Cerebellar nuclear complex (tissue), 1 donor: Measurements from ENCODE around the gene LINS1.
"Not testable (repeated sequence)": the region's sequence is repeated elsewhere in the genome, so short reads cannot be mapped to it uniquely, and the experiment has no call there.

Experiments used
- DNase-seq, 2 experiments: peaks; one replicate each; lab custom pipeline; 2025; lab: John Stamatoyannopoulos, UW

The LINS1 gene

GRCh38 chr15:100602823-100603393 is 924 bp upstream of the LINS1 start:
- no peak for DNase-seq

GRCh38 chr15:100601617-100602063 is 344 bp downstream of the LINS1 start:
- DNase-seq: no peak

GRCh38 chr15:100601163-100601562 is 821 bp downstream of the LINS1 start:
- no peak for DNase-seq

- no peak for DNase-seq
Measured at GRCh38 chr15:100598655-100599054, 3.3 kb downstream of the LINS1 start.

- no peak for DNase-seq
Measured at GRCh38 chr15:100597862-100598261, 4.1 kb downstream of the LINS1 start.

- DNase-seq: no peak
Measured at GRCh38 chr15:100596792-100597191, 5.2 kb downstream of the LINS1 start.

- no peak for DNase-seq
Measured at GRCh38 chr15:100595964-100596363, 6.0 kb downstream of the LINS1 start.

- no peak for DNase-seq
Measured at GRCh38 chr15:100593431-100593830, 8.6 kb downstream of the LINS1 start.

- no peak for DNase-seq
Measured at GRCh38 chr15:100592898-100593297, 9.1 kb downstream of the LINS1 start.

GRCh38 chr15:100591835-100592234 is 10.1 kb downstream of the LINS1 start:
- no peak for DNase-seq

- not testable (repeated sequence) for DNase-seq
Measured at GRCh38 chr15:100591163-100591562, 10.8 kb downstream of the LINS1 start.

GRCh38 chr15:100588638-100589242 is 13.2 kb downstream of the LINS1 start:
- DNase-seq: no peak

GRCh38 chr15:100580414-100580813 is 21.6 kb downstream of the LINS1 start:
- no peak for DNase-seq

GRCh38 chr15:100573526-100573925 is 28.5 kb downstream of the LINS1 start:
- DNase-seq: no peak

- DNase-seq: no peak
Measured at GRCh38 chr15:100572362-100572983, 29.5 kb downstream of the LINS1 start.

GRCh38 chr15:100571592-100572167 is 30.3 kb downstream of the LINS1 start:
- DNase-seq: no peak

- no peak for DNase-seq
Measured at GRCh38 chr15:100570735-100571313, 31.2 kb downstream of the LINS1 start.

- DNase-seq: no peak
Measured at GRCh38 chr15:100570275-100570674, 31.7 kb downstream of the LINS1 start.

- DNase-seq: no peak
Measured at GRCh38 chr15:100569391-100569790, 32.6 kb downstream of the LINS1 start.

GRCh38 chr15:100566850-100567628 is 34.9 kb downstream of the LINS1 start:
- DNase-seq: no peak

- DNase-seq: no peak
Measured at GRCh38 chr15:100565591-100565990, 36.4 kb downstream of the LINS1 start.

GRCh38 chr15:100560323-100560722 is 41.7 kb downstream of the LINS1 start:
- DNase-seq: no peak
